MM.1S (cell line): ENCODE data around the gene AADACL2.
"Not testable (repeated sequence)": the region's sequence is repeated elsewhere in the genome, so short reads cannot be mapped to it uniquely, and the experiment has no call there.

Experiments used
- DNase-seq: peaks from one replicate; pipeline ENCODE4 v3.0.0-alpha.2; 2015
- H2AFZ ChIP-seq: fragments of 300-600 bp; sonication (generic); 2 replicates; pipeline ENCODE4 v1.6.0; 2016; ENCODE audit warnings: antibody characterized with exemption, low read length
- H3F3A ChIP-seq: fragments of 300-600 bp; sonication (generic); 2 replicates; pipeline ENCODE4 v1.6.1; 2016; ENCODE audit warnings: mild to moderate bottlenecking, antibody characterized with exemption, low read length, moderate library complexity, mixed read lengths; ENCODE audit not compliant: insufficient read depth
- H3K27ac ChIP-seq: fragments of 300-600 bp; sonication (generic); 2 replicates; pipeline ENCODE4 v1.5.1; 2016; ENCODE audit warnings: mild to moderate bottlenecking, low read length
- H3K27me3 ChIP-seq: fragments of 300-600 bp; sonication (generic); replicated peaks from 2 replicates; pipeline ENCODE4 v1.6.0; 2016; ENCODE audit warnings: low read length; ENCODE audit not compliant: insufficient read depth
- H3K36me3 ChIP-seq: fragments of 300-600 bp; sonication (generic); replicated peaks from 2 replicates; pipeline ENCODE4 v1.6.1; 2016; ENCODE audit warnings: mild to moderate bottlenecking, low read length, mixed read lengths; ENCODE audit not compliant: insufficient read depth
- H3K4me1 ChIP-seq: fragments of 300-600 bp; sonication (generic); 2 replicates; pipeline ENCODE4 v1.6.1; 2016; ENCODE audit warnings: low read length, mixed read lengths
- H3K4me2 ChIP-seq: fragments of 300-600 bp; sonication (generic); 2 replicates; pipeline ENCODE4 v1.6.0; 2016; ENCODE audit warnings: low read depth, low read length
- H3K4me3 ChIP-seq: fragments of 300-600 bp; sonication (generic); 2 replicates; pipeline ENCODE4 v1.5.1; 2016; ENCODE audit warnings: low read length, mixed read lengths
- H3K79me2 ChIP-seq: fragments of 300-600 bp; sonication (generic); 2 replicates; pipeline ENCODE4 v1.6.1; 2016; ENCODE audit warnings: mixed run types, low read length, mixed read lengths
- H3K9ac ChIP-seq: fragments of 300-600 bp; sonication (generic); 2 replicates; pipeline ENCODE4 v1.6.1; 2016; ENCODE audit warnings: low read length, mixed read lengths
- H3K9me2 ChIP-seq: fragments of 300-600 bp; sonication (generic); replicated peaks from 2 replicates; pipeline ENCODE4 v1.6.1; 2016; ENCODE audit warnings: mild to moderate bottlenecking, low read length, mixed read lengths; ENCODE audit not compliant: insufficient read depth
- H3K9me3 ChIP-seq: fragments of 300-600 bp; sonication (generic); replicated peaks from 2 replicates; pipeline ENCODE4 v1.6.1; 2016; ENCODE audit warnings: mild to moderate bottlenecking, low read length, mixed read lengths; ENCODE audit not compliant: insufficient read depth
- H4K20me1 ChIP-seq: fragments of 300-600 bp; sonication (generic); 2 replicates; pipeline ENCODE4 v1.6.1; 2016; ENCODE audit warnings: mild to moderate bottlenecking, low read length, moderate library complexity, mixed read lengths; ENCODE audit not compliant: insufficient read depth
- EZH2 ChIP-seq: fragments of 300-600 bp; sonication (generic); optimal IDR thresholded peaks from 2 replicates; pipeline ENCODE3; 2017; ENCODE audit warnings: low read depth, mild to moderate bottlenecking, antibody characterized with exemption, low read length, mixed read lengths
- EZH2phosphoT487 ChIP-seq: fragments of 300-600 bp; sonication (generic); IDR thresholded peaks from 2 replicates; pipeline ENCODE4 v1.6.1; 2018; ENCODE audit warnings: antibody characterized with exemption, low read length
- TF ChIP-seq, protein P1 (sequence below): fragments of 300-600 bp; sonication (generic); IDR thresholded peaks from 2 replicates; pipeline ENCODE4 v1.5.1; 2016; ENCODE audit warnings: antibody characterized with exemption, low read length, mixed read lengths

AADACL2 gene

DNA sequence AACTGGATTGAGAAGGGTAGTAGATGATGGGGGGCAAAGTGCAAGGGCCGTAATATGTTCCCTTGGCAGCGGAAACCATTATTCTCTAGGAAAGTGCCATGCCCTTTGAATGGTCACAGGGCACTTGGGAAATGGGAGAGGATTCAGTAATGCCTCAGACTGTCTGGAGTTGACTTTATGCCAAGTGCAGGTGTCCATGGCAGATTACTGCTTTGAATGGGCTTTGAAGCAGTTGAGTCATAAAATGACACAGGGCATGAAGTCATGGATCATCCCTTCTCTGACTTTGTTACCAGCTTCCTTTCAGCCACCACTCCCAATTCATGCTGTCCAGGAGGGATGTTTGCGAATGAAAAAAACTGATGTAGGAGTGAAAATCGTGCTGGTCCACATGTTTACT, 20.1 kb downstream of the AADACL2 start:
- no peaks in the 10 kb centered on the region for H3K4me1 ChIP-seq
- H3K4me2 ChIP-seq, result no peak overlapping the region
- H3F3A ChIP-seq, result no peaks in the 10 kb centered on the region
- no peak overlapping the region for H2AFZ ChIP-seq
- H3K9ac ChIP-seq, result no peak overlapping the region
- TF ChIP-seq EZH2 (no peak), EZH2phosphoT487 (no peak)
- TF ChIP-seq, protein P1, sequence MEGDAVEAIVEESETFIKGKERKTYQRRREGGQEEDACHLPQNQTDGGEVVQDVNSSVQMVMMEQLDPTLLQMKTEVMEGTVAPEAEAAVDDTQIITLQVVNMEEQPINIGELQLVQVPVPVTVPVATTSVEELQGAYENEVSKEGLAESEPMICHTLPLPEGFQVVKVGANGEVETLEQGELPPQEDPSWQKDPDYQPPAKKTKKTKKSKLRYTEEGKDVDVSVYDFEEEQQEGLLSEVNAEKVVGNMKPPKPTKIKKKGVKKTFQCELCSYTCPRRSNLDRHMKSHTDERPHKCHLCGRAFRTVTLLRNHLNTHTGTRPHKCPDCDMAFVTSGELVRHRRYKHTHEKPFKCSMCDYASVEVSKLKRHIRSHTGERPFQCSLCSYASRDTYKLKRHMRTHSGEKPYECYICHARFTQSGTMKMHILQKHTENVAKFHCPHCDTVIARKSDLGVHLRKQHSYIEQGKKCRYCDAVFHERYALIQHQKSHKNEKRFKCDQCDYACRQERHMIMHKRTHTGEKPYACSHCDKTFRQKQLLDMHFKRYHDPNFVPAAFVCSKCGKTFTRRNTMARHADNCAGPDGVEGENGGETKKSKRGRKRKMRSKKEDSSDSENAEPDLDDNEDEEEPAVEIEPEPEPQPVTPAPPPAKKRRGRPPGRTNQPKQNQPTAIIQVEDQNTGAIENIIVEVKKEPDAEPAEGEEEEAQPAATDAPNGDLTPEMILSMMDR, result no peak
- no peak overlapping the region for H3K27ac ChIP-seq
- no peaks in the 10 kb centered on the region for H4K20me1 ChIP-seq
- no peaks in the 10 kb centered on the region for H3K36me3 ChIP-seq
- no peak for DNase-seq
- no peaks in the 10 kb centered on the region for H3K9me2 ChIP-seq
- H3K4me3 ChIP-seq, result no peak overlapping the region
- H3K27me3 ChIP-seq, result no peaks in the 10 kb centered on the region
- H3K9me3 ChIP-seq, result no peaks in the 10 kb centered on the region; the same call in 1 of the 2 replicates
- H3K79me2 ChIP-seq, result no peaks in the 10 kb centered on the region

DNA sequence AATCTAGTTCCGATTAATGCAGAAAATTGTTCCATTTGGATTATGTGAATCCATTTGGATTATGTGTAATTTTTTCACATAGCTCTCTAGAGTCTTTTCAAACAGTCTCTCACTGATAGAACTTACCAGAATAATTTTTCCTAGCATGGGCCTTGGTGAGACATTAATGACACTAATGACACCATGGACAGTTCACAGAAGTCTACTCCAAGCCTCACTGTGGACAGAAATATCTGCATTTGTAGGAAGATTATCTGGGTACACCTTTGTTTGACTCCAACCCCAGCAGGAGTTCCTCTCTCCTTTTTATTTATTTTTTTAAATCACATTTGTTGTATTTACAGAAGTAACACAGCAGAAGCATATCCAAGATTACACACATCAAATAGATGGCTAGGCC, 27.9 kb downstream of the AADACL2 start:
- H3K79me2 ChIP-seq, result no peaks in the 10 kb centered on the region
- H4K20me1 ChIP-seq, result no peaks in the 10 kb centered on the region
- no peaks in the 10 kb centered on the region for H3K9me3 ChIP-seq
- no peak for DNase-seq
- TF ChIP-seq, protein P1, result no peak
- no peak for TF ChIP-seq EZH2phosphoT487
- no peak for TF ChIP-seq EZH2
- no peaks in the 10 kb centered on the region for H3K4me1 ChIP-seq
- H3K27ac ChIP-seq, result no peak overlapping the region
- H3F3A ChIP-seq, result no peaks in the 10 kb centered on the region
- no peak overlapping the region for H3K9ac ChIP-seq
- H3K9me2 ChIP-seq, result no peaks in the 10 kb centered on the region
- no peak overlapping the region for H2AFZ ChIP-seq
- H3K36me3 ChIP-seq, result no peaks in the 10 kb centered on the region
- no peak overlapping the region for H3K4me2 ChIP-seq
- no peak overlapping the region for H3K4me3 ChIP-seq
- H3K27me3 ChIP-seq, result no peaks in the 10 kb centered on the region

DNA sequence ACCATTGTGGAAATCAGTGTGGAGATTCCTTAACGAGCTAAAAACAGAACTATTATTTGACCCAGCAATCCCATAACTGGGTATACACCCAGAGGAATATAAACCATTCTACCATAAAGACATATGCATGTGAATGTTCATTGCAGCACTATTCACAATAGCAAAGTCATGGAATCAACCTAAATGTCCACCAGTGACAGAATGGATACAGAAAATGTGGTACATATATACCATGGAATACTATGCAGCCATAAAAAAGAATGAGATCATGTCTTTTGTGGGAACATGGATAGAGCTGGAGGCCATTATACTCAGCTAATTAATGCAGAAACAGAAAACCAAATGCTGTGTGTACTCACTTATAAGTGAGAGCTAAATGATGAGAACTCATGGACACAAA, 31.0 kb downstream of the AADACL2 start:
- H3K4me2 ChIP-seq, H3K9me3 ChIP-seq, H3K27ac ChIP-seq, H3K9ac ChIP-seq, H3K4me1 ChIP-seq, H3K79me2 ChIP-seq, H4K20me1 ChIP-seq, H3F3A ChIP-seq, H3K9me2 ChIP-seq, H3K36me3 ChIP-seq, DNase-seq, H3K4me3 ChIP-seq, H2AFZ ChIP-seq, H3K27me3 ChIP-seq: not testable (repeated sequence)

DNA sequence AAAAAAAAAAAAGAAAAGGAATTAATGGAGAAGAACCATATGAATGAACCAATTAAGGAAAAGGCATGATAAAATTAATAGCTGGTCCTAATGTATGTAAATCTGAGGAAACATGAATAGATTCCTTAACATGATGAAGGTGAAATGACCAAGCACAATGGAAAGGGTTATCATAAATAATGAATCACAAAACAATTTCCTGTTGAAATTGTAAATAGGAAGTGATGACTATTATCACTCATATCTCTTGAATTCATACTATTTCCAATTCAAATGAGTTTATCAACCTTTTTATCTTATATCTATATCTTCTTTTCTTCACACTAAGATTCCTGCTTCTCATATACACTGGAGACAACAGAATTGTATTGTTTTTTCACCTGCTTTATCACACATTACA, 32.0 kb downstream of the AADACL2 start:
- Histone ChIP-seq H3K4me3 (no peak overlapping the region), H3K4me1 (no peaks in the 10 kb centered on the region), H3K27ac (no peak overlapping the region), H3K4me2 (no peak overlapping the region), H3F3A (no peaks in the 10 kb centered on the region), H3K9me2 (no peaks in the 10 kb centered on the region), H2AFZ (no peak overlapping the region), H3K27me3 (no peaks in the 10 kb centered on the region), H3K9ac (no peak overlapping the region), H3K79me2 (no peaks in the 10 kb centered on the region), H4K20me1 (no peaks in the 10 kb centered on the region), H3K9me3 (no peaks in the 10 kb centered on the region), H3K36me3 (no peaks in the 10 kb centered on the region)
- TF ChIP-seq, protein P1, result no peak
- TF ChIP-seq EZH2phosphoT487 (no peak), EZH2 (no peak)
- DNase-seq, result no peak
